ENCODE data around the gene COL11A2. TPM values are rescaled to one million over a fixed set of nuclear protein-coding genes. Genes with fewer than 3 reads are reported as not detected.

Gene COL11A2
- total RNA-seq, 1 experiment from 2014 or later: 7.6 TPM

DNA sequence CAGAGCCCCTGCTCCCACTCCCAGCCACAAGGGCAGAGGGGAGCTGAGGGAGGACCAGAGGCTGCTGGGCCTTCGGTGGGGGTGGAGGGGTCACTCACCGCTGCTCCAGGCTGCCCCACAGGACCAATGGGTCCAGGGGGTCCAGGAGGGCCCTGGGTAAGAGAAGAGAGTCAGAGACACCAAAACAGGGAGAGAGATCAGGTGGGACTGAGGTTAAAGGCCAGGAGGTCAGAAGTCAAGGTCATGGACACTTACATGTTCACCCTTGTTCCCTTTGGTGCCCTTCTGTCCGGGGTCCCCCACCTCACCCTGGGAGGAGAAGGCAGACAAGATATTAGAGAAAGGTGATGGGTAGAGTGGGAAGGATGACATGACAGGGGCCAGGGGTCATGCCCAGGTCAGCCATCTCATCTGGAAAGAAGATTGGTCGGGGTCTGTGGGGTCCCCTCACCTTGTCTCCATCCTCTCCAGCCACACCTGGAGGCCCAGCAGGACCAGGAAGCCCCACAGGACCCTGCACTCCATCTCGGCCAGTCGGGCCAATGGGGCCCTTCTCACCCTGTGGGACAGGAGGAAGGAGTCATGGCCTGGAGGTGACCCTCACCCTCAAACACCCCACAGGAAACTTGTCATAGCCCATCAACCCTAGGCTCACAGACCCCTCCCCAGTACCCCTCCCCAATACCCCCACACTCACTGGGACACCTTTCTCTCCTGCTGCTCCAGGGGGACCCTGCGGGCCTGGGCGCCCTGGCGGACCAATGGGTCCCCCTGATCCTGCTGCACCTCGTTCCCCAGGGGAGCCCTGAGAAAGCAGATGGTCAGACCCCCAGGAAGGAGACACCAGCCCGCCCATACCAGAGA, 21.0 kb downstream of the COL11A2 start (continued):
- TF ChIP-seq CEBPB (IDR thresholded peaks at IDR 0.05; ENCODE audit: low read depth): no peak

DNA sequence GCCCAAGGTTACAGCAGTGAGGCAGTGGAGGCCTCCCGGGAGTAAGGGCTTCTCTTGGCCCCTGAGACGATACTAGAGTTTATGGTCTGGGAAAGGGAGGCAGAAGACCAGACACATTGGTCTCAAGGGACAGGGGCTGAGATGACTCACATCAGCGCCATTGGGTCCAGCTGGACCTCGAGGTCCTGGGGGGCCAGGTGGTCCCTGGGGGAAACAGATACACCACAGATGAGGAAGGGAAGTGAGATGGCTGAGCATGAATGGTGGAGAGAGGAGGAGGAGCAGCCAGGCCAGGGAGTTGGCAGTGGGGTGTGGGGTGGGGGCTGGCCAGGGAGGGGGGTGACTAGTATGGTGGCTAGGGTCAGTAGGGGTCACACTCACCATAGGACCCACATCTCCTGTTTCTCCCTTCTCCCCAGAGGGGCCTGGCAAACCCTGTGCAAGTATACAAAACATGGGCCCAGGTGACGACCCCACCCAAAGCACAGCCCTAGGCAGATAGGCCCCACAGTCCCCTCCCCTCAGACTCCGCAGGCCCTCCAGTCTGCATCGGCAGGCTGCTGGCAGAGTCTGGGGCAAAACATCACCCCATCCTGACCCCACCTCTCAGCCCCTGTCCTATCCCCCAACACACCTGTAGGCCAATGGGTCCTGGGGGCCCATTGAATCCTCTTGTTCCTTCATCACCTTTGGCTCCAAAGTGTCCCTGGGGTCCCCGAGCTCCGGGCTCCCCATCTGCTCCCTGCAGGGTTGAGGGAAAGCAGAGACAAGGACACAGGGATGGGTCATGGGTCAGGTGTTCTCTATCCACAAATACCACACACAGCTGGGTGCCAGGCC, 21.9 kb downstream of the COL11A2 start:
- no peak overlapping the region for H2AFZ ChIP-seq (ENCODE audit: low read depth, low read length, poor library complexity, severe bottlenecking)
- BruUV-seq (replicated peaks): no TSS peak
- H3K27ac ChIP-seq (ENCODE audit: low read depth, low read length): no peak overlapping the region
- H3K9ac ChIP-seq (ENCODE audit: low read length): no peak overlapping the region
- ATAC-seq (no peak), DNase-seq (ENCODE audit: low read depth, low spot score) (no peak)
- H3K9me2 ChIP-seq (ENCODE audit: insufficient read depth): no peaks in the 10 kb centered on the region
- no peaks in the 10 kb centered on the region for H3K9me3 ChIP-seq (ENCODE audit: control insufficient read depth in 1 of 2, insufficient read depth in 1 of 2, low read depth in 1 of 2, low read length in 2 of 2)
- H3K36me3 ChIP-seq (ENCODE audit: control insufficient read depth in 1 of 2, insufficient read depth in 2 of 2, low read length in 2 of 2): no peaks in the 10 kb centered on the region
- intact Hi-C loops (cut with micrococcal nuclease): no loop called here
- H3K4me1 ChIP-seq (ENCODE audit: control insufficient read depth in 1 of 2, insufficient read depth in 2 of 2, low read length in 2 of 2): no peaks in the 10 kb centered on the region
- no peaks in the 10 kb centered on the region for H4K20me1 ChIP-seq (ENCODE audit: insufficient read depth)
- ChIA-PET CTCF (no interaction called here), POLR2A (no interaction called here), RAD21 (ENCODE audit: low non-redundant PET in 1 of 2, low total read pairs in 2 of 2, uncharacterized antibody in 2 of 2, unreplicated experiment in 2 of 2) (no interaction called here)
- no peaks in the 10 kb centered on the region for H3K27me3 ChIP-seq (ENCODE audit: insufficient read depth, low read length)
- H3K79me2 ChIP-seq (ENCODE audit: insufficient read depth, low read length): no peaks in the 10 kb centered on the region
- no peak overlapping the region for H3K4me3 ChIP-seq (replicated peaks in 1 of 2; ENCODE audit: low read depth in 1 of 2, low read length in 2 of 2)
- no peak overlapping the region for H3K4me2 ChIP-seq (ENCODE audit: low read length)
- TF ChIP-seq YY1 (IDR thresholded peaks at IDR 0.05; ENCODE audit: extremely low read depth, insufficient replicate concordance, low read depth, low read length): no peak
- TF ChIP-seq SRF (IDR thresholded peaks at IDR 0.05; ENCODE audit: low read depth): no peak
- TF ChIP-seq, protein P1, sequence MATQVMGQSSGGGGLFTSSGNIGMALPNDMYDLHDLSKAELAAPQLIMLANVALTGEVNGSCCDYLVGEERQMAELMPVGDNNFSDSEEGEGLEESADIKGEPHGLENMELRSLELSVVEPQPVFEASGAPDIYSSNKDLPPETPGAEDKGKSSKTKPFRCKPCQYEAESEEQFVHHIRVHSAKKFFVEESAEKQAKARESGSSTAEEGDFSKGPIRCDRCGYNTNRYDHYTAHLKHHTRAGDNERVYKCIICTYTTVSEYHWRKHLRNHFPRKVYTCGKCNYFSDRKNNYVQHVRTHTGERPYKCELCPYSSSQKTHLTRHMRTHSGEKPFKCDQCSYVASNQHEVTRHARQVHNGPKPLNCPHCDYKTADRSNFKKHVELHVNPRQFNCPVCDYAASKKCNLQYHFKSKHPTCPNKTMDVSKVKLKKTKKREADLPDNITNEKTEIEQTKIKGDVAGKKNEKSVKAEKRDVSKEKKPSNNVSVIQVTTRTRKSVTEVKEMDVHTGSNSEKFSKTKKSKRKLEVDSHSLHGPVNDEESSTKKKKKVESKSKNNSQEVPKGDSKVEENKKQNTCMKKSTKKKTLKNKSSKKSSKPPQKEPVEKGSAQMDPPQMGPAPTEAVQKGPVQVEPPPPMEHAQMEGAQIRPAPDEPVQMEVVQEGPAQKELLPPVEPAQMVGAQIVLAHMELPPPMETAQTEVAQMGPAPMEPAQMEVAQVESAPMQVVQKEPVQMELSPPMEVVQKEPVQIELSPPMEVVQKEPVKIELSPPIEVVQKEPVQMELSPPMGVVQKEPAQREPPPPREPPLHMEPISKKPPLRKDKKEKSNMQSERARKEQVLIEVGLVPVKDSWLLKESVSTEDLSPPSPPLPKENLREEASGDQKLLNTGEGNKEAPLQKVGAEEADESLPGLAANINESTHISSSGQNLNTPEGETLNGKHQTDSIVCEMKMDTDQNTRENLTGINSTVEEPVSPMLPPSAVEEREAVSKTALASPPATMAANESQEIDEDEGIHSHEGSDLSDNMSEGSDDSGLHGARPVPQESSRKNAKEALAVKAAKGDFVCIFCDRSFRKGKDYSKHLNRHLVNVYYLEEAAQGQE (IDR thresholded peaks at IDR 0.05; ENCODE audit: low read depth): no peak
- TF ChIP-seq ZNF274 (IDR thresholded peaks at IDR 0.05; ENCODE audit: low read depth, low read length): no peak
- no peak for TF ChIP-seq POLR2AphosphoS5 (IDR thresholded peaks at IDR 0.05; ENCODE audit: low read depth, low read length)
- TF ChIP-seq ELF1 (IDR thresholded peaks at IDR 0.05; ENCODE audit: borderline replicate concordance, low read depth): no peak
- no peak for TF ChIP-seq CBX3 (IDR thresholded peaks at IDR 0.05; ENCODE audit: low read depth)
- no peak for TF ChIP-seq EZH2 (IDR thresholded peaks at IDR 0.05)
- no peak for TF ChIP-seq EGR1 (IDR thresholded peaks at IDR 0.05; ENCODE audit: low read depth)
- no peak for TF ChIP-seq SP1 (IDR thresholded peaks at IDR 0.05; ENCODE audit: low read depth)
- TF ChIP-seq SIN3A (IDR thresholded peaks at IDR 0.05; ENCODE audit: low read depth): no peak
- no peak for TF ChIP-seq TCF7L2 (IDR thresholded peaks at IDR 0.05; ENCODE audit: borderline replicate concordance, extremely low read depth, insufficient read depth, insufficient read length)
- no peak for TF ChIP-seq ZFX (IDR thresholded peaks at IDR 0.05)
- TF ChIP-seq, protein P2, sequence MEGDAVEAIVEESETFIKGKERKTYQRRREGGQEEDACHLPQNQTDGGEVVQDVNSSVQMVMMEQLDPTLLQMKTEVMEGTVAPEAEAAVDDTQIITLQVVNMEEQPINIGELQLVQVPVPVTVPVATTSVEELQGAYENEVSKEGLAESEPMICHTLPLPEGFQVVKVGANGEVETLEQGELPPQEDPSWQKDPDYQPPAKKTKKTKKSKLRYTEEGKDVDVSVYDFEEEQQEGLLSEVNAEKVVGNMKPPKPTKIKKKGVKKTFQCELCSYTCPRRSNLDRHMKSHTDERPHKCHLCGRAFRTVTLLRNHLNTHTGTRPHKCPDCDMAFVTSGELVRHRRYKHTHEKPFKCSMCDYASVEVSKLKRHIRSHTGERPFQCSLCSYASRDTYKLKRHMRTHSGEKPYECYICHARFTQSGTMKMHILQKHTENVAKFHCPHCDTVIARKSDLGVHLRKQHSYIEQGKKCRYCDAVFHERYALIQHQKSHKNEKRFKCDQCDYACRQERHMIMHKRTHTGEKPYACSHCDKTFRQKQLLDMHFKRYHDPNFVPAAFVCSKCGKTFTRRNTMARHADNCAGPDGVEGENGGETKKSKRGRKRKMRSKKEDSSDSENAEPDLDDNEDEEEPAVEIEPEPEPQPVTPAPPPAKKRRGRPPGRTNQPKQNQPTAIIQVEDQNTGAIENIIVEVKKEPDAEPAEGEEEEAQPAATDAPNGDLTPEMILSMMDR (IDR thresholded peaks at IDR 0.05 in 2 of 3, conservative IDR thresholded peaks at IDR 0.05 in 1 of 3; ENCODE audit: borderline replicate concordance in 1 of 3, insufficient read depth in 1 of 3, low read depth in 2 of 3, low read length in 2 of 3): no peak
- TF ChIP-seq EZH2phosphoT487 (IDR thresholded peaks at IDR 0.05; ENCODE audit: borderline replicate concordance): no peak
